ENCODE measurements around the gene FMN1. TPM values are rescaled to one million over a fixed set of nuclear protein-coding genes. Genes with fewer than 3 reads are reported as not detected.

FMN1 gene
- total and polyA plus RNA-seq, 10 of the 15 experiments (the other 5 are each of a cell fraction or from before 2014, with no cell fraction given): 0.05 to 0.16 (median 0.08) TPM; not detected in 4

- TF ChIP-seq, protein P1, sequence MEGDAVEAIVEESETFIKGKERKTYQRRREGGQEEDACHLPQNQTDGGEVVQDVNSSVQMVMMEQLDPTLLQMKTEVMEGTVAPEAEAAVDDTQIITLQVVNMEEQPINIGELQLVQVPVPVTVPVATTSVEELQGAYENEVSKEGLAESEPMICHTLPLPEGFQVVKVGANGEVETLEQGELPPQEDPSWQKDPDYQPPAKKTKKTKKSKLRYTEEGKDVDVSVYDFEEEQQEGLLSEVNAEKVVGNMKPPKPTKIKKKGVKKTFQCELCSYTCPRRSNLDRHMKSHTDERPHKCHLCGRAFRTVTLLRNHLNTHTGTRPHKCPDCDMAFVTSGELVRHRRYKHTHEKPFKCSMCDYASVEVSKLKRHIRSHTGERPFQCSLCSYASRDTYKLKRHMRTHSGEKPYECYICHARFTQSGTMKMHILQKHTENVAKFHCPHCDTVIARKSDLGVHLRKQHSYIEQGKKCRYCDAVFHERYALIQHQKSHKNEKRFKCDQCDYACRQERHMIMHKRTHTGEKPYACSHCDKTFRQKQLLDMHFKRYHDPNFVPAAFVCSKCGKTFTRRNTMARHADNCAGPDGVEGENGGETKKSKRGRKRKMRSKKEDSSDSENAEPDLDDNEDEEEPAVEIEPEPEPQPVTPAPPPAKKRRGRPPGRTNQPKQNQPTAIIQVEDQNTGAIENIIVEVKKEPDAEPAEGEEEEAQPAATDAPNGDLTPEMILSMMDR (IDR thresholded peaks at IDR 0.05 in 2 of 3, conservative IDR thresholded peaks at IDR 0.05 in 1 of 3; ENCODE audit: control insufficient read depth in 2 of 3, extremely low read depth in 1 of 3, insufficient read depth in 1 of 3, low read depth in 3 of 3, low read length in 3 of 3): no peak
Measured at GRCh38 chr15:32774022-32774421, 420.5 kb downstream of the FMN1 start (continued).

- POLR2A ChIA-PET: no interaction called here
- H2AFZ ChIP-seq (ENCODE audit: control insufficient read depth, low read depth, low read length): no peak overlapping the region
- BruUV-seq (replicated peaks): no TSS peak
- CTCF ChIA-PET: interaction anchor here (0.9 kb wide), 1 partner anchor 76 kb away, joined by 3 read pairs; no protein-coding TSS in a partner anchor
- H3K27me3 ChIP-seq (replicated peaks in 1 of 2; ENCODE audit: control insufficient read depth in 2 of 2, insufficient read depth in 2 of 2, low read length in 1 of 2): no peaks in the 10 kb centered on the region
- 0% methylated on average over 1 of the region's 1 CpG for WGBS (ENCODE audit: insufficient coverage, insufficient replicate concordance, low lambda C conversion rate, missing lambda C conversion rate)
- H3K4me1 ChIP-seq (ENCODE audit: control insufficient read depth, insufficient read depth, low read length): no peaks in the 10 kb centered on the region; the same call in 1 of the 2 replicates
- ATAC-seq (no peak), FAIRE-seq (no peak), DNase-seq (ENCODE audit: low read depth, low spot score) (no peak)
- SMC1A ChIA-PET (ENCODE audit: uncharacterized antibody, unreplicated experiment): no interaction called here
- in situ Hi-C loops (cut with MboI) (no loop called here), intact Hi-C loops (cut with micrococcal nuclease; ENCODE audit: unreplicated experiment) (no loop called here)
- H3K79me2 ChIP-seq (ENCODE audit: control insufficient read depth, insufficient read depth, low read length): no peaks in the 10 kb centered on the region
- no peak overlapping the region for H3K4me3 ChIP-seq
- no peaks in the 10 kb centered on the region for H4K20me1 ChIP-seq (ENCODE audit: control insufficient read depth, insufficient read depth)
- H3K9ac ChIP-seq (ENCODE audit: control insufficient read depth, insufficient read depth, low read length): no peak overlapping the region
- RAD21 ChIA-PET (ENCODE audit: unreplicated experiment): no interaction called here
- H3K9me3 ChIP-seq (replicated peaks; ENCODE audit: control insufficient read depth, insufficient read depth, low read length): no peaks in the 10 kb centered on the region
- H3K4me2 ChIP-seq (ENCODE audit: control insufficient read depth, insufficient read depth): no peak overlapping the region
- no peak overlapping the region for H3K27ac ChIP-seq (ENCODE audit: control insufficient read depth, insufficient read depth)
- H3K36me3 ChIP-seq (ENCODE audit: control insufficient read depth in 2 of 2, insufficient read depth in 2 of 2, low read length in 1 of 2): no peaks in the 10 kb centered on the region
- no peak for TF ChIP-seq HDAC2 (IDR thresholded peaks at IDR 0.05)
- TF ChIP-seq POU2F2 (IDR thresholded peaks at IDR 0.05; ENCODE audit: borderline replicate concordance, low read depth, low read length): no peak
- no peak for TF ChIP-seq JUND (IDR thresholded peaks at IDR 0.05; ENCODE audit: low read depth, low read length)
- TF ChIP-seq BMI1 (IDR thresholded peaks at IDR 0.05; ENCODE audit: borderline replicate concordance): no peak
- TF ChIP-seq MEF2A (IDR thresholded peaks at IDR 0.05; ENCODE audit: insufficient read depth, low read depth, low read length): no peak
- TF ChIP-seq, protein P2, sequence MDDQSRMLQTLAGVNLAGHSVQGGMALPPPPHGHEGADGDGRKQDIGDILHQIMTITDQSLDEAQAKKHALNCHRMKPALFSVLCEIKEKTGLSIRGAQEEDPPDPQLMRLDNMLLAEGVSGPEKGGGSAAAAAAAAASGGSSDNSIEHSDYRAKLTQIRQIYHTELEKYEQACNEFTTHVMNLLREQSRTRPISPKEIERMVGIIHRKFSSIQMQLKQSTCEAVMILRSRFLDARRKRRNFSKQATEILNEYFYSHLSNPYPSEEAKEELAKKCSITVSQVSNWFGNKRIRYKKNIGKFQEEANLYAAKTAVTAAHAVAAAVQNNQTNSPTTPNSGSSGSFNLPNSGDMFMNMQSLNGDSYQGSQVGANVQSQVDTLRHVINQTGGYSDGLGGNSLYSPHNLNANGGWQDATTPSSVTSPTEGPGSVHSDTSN (IDR thresholded peaks at IDR 0.05; ENCODE audit: insufficient replicate concordance, low read depth, low read length): no peak
- TF ChIP-seq, protein P3, sequence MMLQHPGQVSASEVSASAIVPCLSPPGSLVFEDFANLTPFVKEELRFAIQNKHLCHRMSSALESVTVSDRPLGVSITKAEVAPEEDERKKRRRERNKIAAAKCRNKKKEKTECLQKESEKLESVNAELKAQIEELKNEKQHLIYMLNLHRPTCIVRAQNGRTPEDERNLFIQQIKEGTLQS (IDR thresholded peaks at IDR 0.05; ENCODE audit: borderline replicate concordance, extremely low read depth, low read depth, low read length): no peak
- no peak for TF ChIP-seq ZNF207 (IDR thresholded peaks at IDR 0.05; ENCODE audit: borderline replicate concordance)
- no peak for TF ChIP-seq LARP7 (IDR thresholded peaks at IDR 0.05)
- no peak for TF ChIP-seq BCL11A (IDR thresholded peaks at IDR 0.05; ENCODE audit: low read depth, low read length)
- no peak for TF ChIP-seq SUPT20H (IDR thresholded peaks at IDR 0.05; ENCODE audit: borderline replicate concordance, control insufficient read depth, low read depth, low read length)
- TF ChIP-seq REST (IDR thresholded peaks at IDR 0.05; ENCODE audit: low read depth, low read length): no peak
- no peak for TF ChIP-seq TCF12 (IDR thresholded peaks at IDR 0.05; ENCODE audit: low read depth, low read length)
- no peak for TF ChIP-seq KDM1A (IDR thresholded peaks at IDR 0.05; ENCODE audit: borderline replicate concordance)
Measured at GRCh38 chr15:32767236-32767635, 427.3 kb downstream of the FMN1 start.

Data from GM12878 (cell line).